ENCODE measurements around the gene NAPB.

DNA sequence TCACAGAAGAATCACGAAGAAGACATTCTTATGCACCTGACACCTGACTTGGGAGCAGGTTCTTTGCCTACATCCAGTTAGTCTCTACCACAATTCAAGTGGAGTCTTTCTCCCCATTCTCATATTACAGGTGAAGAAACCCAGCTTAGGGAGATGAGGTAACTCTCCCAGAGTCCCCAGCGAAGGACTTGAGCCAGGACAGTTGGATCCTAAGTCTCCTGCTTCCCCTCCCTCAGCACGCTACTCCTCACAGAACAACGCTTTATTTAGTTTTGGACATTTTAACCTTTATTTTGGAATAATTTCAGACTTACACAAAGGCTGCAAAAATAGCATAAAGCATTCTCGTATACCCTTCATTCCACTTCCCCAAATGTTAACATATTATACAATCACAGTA is 17.4 kb upstream of the NAPB start:
- TF ChIP-seq EZH2 (IDR thresholded peaks at IDR 0.05; ENCODE audit: insufficient read depth, poor library complexity, severe bottlenecking) (no peak), EZH2phosphoT487 (IDR thresholded peaks at IDR 0.05; ENCODE audit: insufficient read depth, low read depth) (no peak)

All from GM23248 (cell line).